Measurements from ENCODE around the gene BNIP1.

- TF ChIP-seq EP300 (IDR thresholded peaks at IDR 0.05) (no peak), CTCF (IDR thresholded peaks at IDR 0.05) (no peak), POLR2A (IDR thresholded peaks at IDR 0.05) (no peak), POLR2AphosphoS5 (IDR thresholded peaks at IDR 0.05) (no peak)
These were observed 14.9 kb downstream of the BNIP1 start for GRCh38 chr5:173159256-173159655.

Measured in sigmoid colon (tissue), 4 donors.